Measurements from ENCODE around the gene MAN1B1. TPM values are rescaled to one million over a fixed set of nuclear protein-coding genes. Genes with fewer than 3 reads are reported as not detected.

The MAN1B1 gene
- total and polyA plus RNA-seq, 7 donors = 12.0 to 52.0 (median 28.2) TPM

- Histone ChIP-seq H3K27me3 (peaks cover 30 to 48% (median 37%) of the 10 kb centered on the region in 3 donors), H3K9me3 (no peaks in the 10 kb centered on the region), H3K27ac (no peak overlapping the region), H3K4me1 (peaks cover 0 to 42% (median 38%) of the 10 kb centered on the region in 4 donors), H3K4me3 (no peak overlapping the region), H3K36me3 (peaks cover 0 to 2% (median 0%) of the 10 kb centered on the region in 4 donors)
- TF ChIP-seq CTCF (IDR thresholded peaks at IDR 0.05) (no peak), POLR2A (IDR thresholded peaks at IDR 0.05) (no peak), POLR2AphosphoS5 (IDR thresholded peaks at IDR 0.05) (no peak), EP300 (IDR thresholded peaks at IDR 0.05) (no peak)
- intact Hi-C loops (cut with DNase I) = no loop called here
- 36 to 82% methylated on average over 8 of the region's 8 CpGs for WGBS, 2 donors
- no peak for DNase-seq
Observed at GRCh38 chr9:137073992-137074399, 12.8 kb upstream of the MAN1B1 start.

- DNase-seq = no peak
- Histone ChIP-seq H3K36me3 (peaks cover 0 to 10% (median 0%) of the 10 kb centered on the region in 4 donors), H3K27me3 (peaks cover 23 to 48% (median 36%) of the 10 kb centered on the region in 3 donors), H3K4me3 (no peak overlapping the region), H3K27ac (no peak overlapping the region), H3K4me1 (peaks cover 0 to 39% (median 36%) of the 10 kb centered on the region in 4 donors), H3K9me3 (no peaks in the 10 kb centered on the region)
- intact Hi-C loops (cut with DNase I) = no loop called here
- WGBS, 2 donors = 74 to 83% methylated on average over 12 of the region's 12 CpGs
- TF ChIP-seq POLR2AphosphoS5 (IDR thresholded peaks at IDR 0.05) = no peak
Observed at GRCh38 chr9:137074657-137075274, 12.0 kb upstream of the MAN1B1 start.

GRCh38 chr9:137075275-137075775 lies 11.5 kb upstream of the MAN1B1 start:
- intact Hi-C loops (cut with DNase I) = no loop called here
- Histone ChIP-seq H3K27ac (no peak overlapping the region), H3K4me1 (peaks cover 0 to 38% (median 31%) of the 10 kb centered on the region in 4 donors), H3K36me3 (peaks cover 0 to 15% (median 0%) of the 10 kb centered on the region in 4 donors), H3K27me3 (peaks cover 20 to 48% (median 34%) of the 10 kb centered on the region in 3 donors), H3K9me3 (no peaks in the 10 kb centered on the region), H3K4me3 (no peak overlapping the region)
- WGBS, 2 donors = 84 to 90% methylated on average over 12 of the region's 12 CpGs
- DNase-seq = no peak
- TF ChIP-seq EP300 (IDR thresholded peaks at IDR 0.05) (no peak), POLR2AphosphoS5 (IDR thresholded peaks at IDR 0.05) (no peak), POLR2A (IDR thresholded peaks at IDR 0.05) (no peak), CTCF (IDR thresholded peaks at IDR 0.05) (no peak)

GRCh38 chr9:137076636-137077009 lies 10.2 kb upstream of the MAN1B1 start:
- H3K27me3 ChIP-seq = peaks cover 20 to 58% (median 33%) of the 10 kb centered on the region in 3 donors
- peaks cover 0 to 29% (median 27%) of the 10 kb centered on the region in 4 donors for H3K4me1 ChIP-seq
- no peak for DNase-seq
- H3K9me3 ChIP-seq = no peaks in the 10 kb centered on the region
- intact Hi-C loops (cut with DNase I) = no loop called here
- TF ChIP-seq POLR2A (IDR thresholded peaks at IDR 0.05) (no peak), POLR2AphosphoS5 (IDR thresholded peaks at IDR 0.05) (no peak)
- H3K4me3 ChIP-seq = peak overlapping the region in 3 of 4 donors; percentile 57 to 64 (median 60)
- H3K36me3 ChIP-seq = peaks cover 0 to 27% (median 0%) of the 10 kb centered on the region in 4 donors
- H3K27ac ChIP-seq = peak overlapping the region; percentile 35 to 67 (median 36)
- 56 to 71% methylated on average over 15 of the region's 15 CpGs for WGBS, 2 donors

GRCh38 chr9:137077010-137077747 lies 9.6 kb upstream of the MAN1B1 start, which contains the start of gene UAP1L1:
UAP1L1 (plus strand) TSS chr9:137077517; CDS start chr9:137077533, 16 bp downstream.
- Histone ChIP-seq H3K27ac (peak within 1 kb of the TSS; percentile 35 to 67 (median 38)), H3K36me3 (peaks cover 0 to 32% (median 0%) of the 10 kb centered on the region in 4 donors), H3K4me1 (peaks cover 0 to 29% (median 26%) of the 10 kb centered on the region in 4 donors), H3K27me3 (peaks cover 20 to 64% (median 33%) of the 10 kb centered on the region in 3 donors), H3K9me3 (no peaks in the 10 kb centered on the region), H3K4me3 (peak within 1 kb of the TSS; percentile 45 to 64 (median 58))
- intact Hi-C loops (cut with DNase I) = no loop called here
- WGBS, 2 donors = 1 to 2% methylated on average over 86 to 87 of the region's 87 CpGs
- TF ChIP-seq CTCF (IDR thresholded peaks at IDR 0.05) = no peak
- peak in 3 of 4 donors; percentile 67 to 72 (median 70) for TF ChIP-seq POLR2AphosphoS5 (IDR thresholded peaks at IDR 0.05)
- no peak for TF ChIP-seq EP300 (IDR thresholded peaks at IDR 0.05)
- DNase-seq = peak; percentile 91

Measured in sigmoid colon (tissue), 7 donors.